PC-9 (cell line): Measurements from ENCODE around the gene CCL27.

Source experiments
- CTCF ChIP-seq: fragments of 200-600 bp; sonication (generic); conservative IDR thresholded peaks from 2 replicates; pipeline ENCODE4 v1.6.1; 2017; ENCODE audit warnings: mixed run types, antibody characterized with exemption, mild to moderate bottlenecking, moderate library complexity
- EZH2 ChIP-seq: fragments of 200-600 bp; sonication (generic); IDR thresholded peaks from 2 replicates; pipeline ENCODE4 v1.8.0; 2017; ENCODE audit warnings: antibody characterized with exemption, low read depth

- TF ChIP-seq EZH2 (no peak), CTCF (no peak)
Measured at GRCh38 chr9:34623374-34624235, 38.9 kb downstream of the CCL27 start.
